ENCODE results near the gene POC5.

- TF ChIP-seq POLR2AphosphoS5 (IDR thresholded peaks at IDR 0.05) (no peak), CTCF (IDR thresholded peaks at IDR 0.05) (no peak), POLR2A (IDR thresholded peaks at IDR 0.05) (no peak), EP300 (IDR thresholded peaks at IDR 0.05) (no peak)
Observed at GRCh38 chr5:75685141-75685540, 32.1 kb downstream of the POC5 start.

Data from suprapubic skin (tissue), 4 donors.